Right lobe of liver (tissue), 4 donors: Measurements from ENCODE around the gene RASSF8.

ENCODE experiments used
- CTCF ChIP-seq, 4 donors: fragments of 200-600 bp in 3 of 4; fragments of 450-650 bp in 1 of 4; IDR thresholded peaks; one replicate each; pipeline versions ENCODE4 v1.5.1 to v1.8.0; 2016 to 2022; ENCODE audit warnings: antibody characterized with exemption in 4 of 4, mild to moderate bottlenecking in 2 of 4
- POLR2A ChIP-seq: fragments of 450-650 bp; IDR thresholded peaks from one replicate; pipeline ENCODE4 v1.6.1; 2017; ENCODE audit warnings: antibody characterized with exemption, mild to moderate bottlenecking
- donor health status: DM: no; HTN: no; CAD: no.
- donor health status: DM: no; HTN: no; CAD: no.
- donor health status: DM: no; HTN: yes; CAD: no.

DNA sequence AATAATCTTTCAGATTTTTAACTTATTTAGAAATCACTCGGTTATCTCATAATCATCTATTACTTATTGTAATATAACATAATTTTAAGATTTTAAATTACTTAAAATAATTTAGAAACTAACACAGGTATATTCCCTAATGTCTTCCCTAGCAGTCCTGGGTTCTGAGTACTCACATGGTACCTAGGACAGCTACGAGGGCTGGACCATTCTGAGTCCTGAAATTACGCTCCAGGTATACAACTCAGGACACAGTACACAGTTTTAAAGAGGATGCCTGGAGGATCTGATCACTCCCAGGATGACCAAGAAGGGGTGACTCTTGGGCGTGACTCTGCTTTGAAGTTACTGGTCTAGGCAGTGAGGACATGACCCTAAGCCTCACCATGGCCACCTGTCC is 9.1 kb upstream of the RASSF8 start:
- TF ChIP-seq CTCF (IDR thresholded peaks at IDR 0.05) (no peak), POLR2A (no peak)
